Measurements from ENCODE around the gene ZSCAN18. TPM values are rescaled to one million over a fixed set of nuclear protein-coding genes. Genes with fewer than 3 reads are reported as not detected.
"Not testable (repeated sequence)": the region's sequence is repeated elsewhere in the genome, so short reads cannot be mapped to it uniquely, and the experiment has no call there.

Gene ZSCAN18, protein sequence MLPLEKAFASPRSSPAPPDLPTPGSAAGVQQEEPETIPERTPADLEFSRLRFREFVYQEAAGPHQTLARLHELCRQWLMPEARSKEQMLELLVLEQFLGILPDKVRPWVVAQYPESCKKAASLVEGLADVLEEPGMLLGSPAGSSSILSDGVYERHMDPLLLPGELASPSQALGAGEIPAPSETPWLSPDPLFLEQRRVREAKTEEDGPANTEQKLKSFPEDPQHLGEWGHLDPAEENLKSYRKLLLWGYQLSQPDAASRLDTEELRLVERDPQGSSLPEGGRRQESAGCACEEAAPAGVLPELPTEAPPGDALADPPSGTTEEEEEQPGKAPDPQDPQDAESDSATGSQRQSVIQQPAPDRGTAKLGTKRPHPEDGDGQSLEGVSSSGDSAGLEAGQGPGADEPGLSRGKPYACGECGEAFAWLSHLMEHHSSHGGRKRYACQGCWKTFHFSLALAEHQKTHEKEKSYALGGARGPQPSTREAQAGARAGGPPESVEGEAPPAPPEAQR
- total RNA-seq = 10 to 100 TPM in 1 of 2 experiments, 1 to 10 TPM in 1; 9.8 to 11.6 TPM

DNA sequence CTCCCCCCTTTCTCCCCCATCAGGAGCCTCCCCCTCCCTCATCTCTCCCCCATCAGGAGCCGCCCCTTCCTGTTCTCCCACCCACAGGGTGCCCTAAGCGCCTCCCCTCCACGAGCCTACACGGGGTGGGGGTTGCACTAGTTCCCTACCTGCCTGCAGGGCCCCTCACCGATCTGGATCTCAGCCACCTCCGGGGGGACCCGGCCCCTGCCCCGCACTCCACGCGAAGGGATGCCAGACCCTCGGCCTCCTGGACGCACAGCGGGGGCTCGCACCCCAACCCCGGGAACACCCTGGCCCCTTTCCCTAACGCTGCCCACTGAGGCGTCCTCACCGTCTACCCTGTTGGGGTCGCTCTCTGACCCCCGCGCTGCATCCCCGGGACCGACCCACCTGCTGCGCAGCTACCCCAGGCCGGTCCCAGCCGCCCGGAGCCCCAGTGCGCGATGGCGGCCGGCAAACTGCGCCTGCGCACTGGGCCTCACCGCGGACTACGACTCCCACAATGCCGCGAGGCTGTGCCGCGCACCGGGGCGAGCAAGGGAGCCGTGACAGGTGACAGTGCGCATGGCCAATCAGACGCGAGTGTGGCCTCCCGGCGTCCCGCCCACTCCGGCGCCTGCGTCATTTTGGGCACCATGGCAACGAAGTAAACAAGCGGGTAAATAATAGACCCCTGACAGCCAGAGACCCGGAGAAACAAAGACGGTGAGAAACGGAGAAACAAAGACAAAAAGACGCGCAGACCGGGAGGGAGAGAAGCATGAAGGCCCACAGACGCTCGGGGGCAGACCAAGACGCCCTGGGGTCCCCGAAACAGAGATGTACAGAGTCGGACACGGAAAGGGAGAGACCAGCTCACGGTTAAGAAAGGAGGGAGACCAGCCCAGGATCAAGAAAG is at the start of gene ZSCAN18:
ZSCAN18 (minus strand) TSS at position 451 of the 901 bp plus-strand sequence. CDS start 7,964 bp downstream, outside the sequence.
- Mint-ChIP-seq H3K36me3 (ENCODE audit: low read depth) (peaks cover 15% of the 10 kb centered on the region), H3K9me3 (peaks cover 36% of the 10 kb centered on the region), H3K4me1 (peaks cover 11% of the 10 kb centered on the region), H3K27me3 (no peaks in the 10 kb centered on the region), H3K4me3 (peak within 1 kb of the TSS; percentile 67), H3K27ac (peak within 1 kb of the TSS; percentile 71)
- CTCF ChIA-PET = no interaction called here
- POLR2A ChIA-PET = no interaction called here
- DNase-seq = peak; percentile 88

DNA sequence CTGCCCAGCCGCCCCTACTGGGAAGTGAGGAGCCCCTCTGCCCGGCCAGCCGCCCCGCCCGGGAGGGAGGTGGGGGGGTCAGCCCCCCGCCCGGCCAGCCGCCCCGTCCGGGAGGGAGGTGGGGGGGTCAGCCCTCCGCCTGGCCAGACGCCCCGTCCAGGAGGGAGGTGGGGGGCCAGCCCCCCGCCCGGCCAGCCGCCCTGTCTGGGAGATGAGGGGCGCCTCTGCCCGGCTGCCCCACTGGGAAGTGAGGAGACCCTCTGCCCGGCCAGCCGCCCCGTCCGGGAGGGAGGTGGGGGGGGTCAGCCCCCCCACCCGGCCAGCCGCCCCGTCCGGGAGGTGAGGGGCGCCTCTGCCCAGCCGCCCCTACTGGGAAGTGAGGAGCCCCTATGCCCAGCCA is 49.4 kb upstream of the ZSCAN18 start:
- H3K4me3 Mint-ChIP-seq, H3K27ac Mint-ChIP-seq, POLR2A ChIA-PET, CTCF ChIA-PET, DNase-seq, H3K27me3 Mint-ChIP-seq: not testable (repeated sequence)
- Mint-ChIP-seq H3K4me1 (peaks cover 10% of the 10 kb centered on the region), H3K9me3 (peaks cover 33% of the 10 kb centered on the region), H3K36me3 (ENCODE audit: low read depth) (peaks cover 30% of the 10 kb centered on the region)

DNA sequence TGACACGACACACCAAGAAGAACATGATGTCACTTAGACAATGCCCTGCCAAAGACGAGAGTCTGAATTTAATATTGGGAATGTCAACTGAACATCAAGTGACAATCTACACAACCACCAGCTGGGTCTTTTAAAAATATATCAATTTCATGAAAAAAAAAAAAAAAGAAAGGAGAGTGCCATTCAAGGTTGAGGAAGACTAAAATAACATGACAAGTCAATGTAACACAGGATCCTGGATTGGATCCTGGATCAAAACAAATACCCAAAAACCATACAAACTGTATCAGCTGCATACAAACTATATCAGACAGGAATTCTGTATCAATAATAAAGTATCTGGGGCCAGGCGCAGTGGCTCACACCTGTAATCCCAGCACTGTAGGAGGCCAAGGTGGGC is 47.8 kb upstream of the ZSCAN18 start:
- Mint-ChIP-seq H3K27ac (no peak overlapping the region), H3K9me3 (peaks cover 28% of the 10 kb centered on the region), H3K4me3 (no peak overlapping the region), H3K4me1 (peaks cover 9% of the 10 kb centered on the region), H3K36me3 (ENCODE audit: low read depth) (peaks cover 38% of the 10 kb centered on the region), H3K27me3 (no peaks in the 10 kb centered on the region)
- CTCF ChIA-PET = no interaction called here
- no peak for DNase-seq
- POLR2A ChIA-PET = no interaction called here

DNA sequence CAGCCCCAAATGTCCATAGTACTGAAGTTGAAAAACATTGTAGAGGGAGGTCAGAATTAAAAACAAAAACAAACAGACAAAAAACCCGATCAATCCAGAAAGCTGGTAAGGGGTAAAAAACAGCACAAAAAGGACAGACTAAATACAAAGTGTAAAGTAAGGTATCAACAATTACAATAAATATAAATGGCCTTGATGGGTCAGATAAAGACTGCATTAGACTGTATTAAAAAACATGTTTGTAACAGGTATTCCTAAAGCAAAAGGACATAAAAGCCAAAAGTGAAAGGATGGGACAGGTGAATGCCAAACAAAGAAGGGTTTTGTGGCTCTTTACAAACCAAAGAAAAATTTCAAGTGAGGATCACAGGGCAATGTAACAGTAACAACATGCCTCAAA is 36.2 kb upstream of the ZSCAN18 start:
- ChIA-PET CTCF (no interaction called here), POLR2A (no interaction called here)
- Mint-ChIP-seq H3K4me1 (no peaks in the 10 kb centered on the region), H3K27ac (no peak overlapping the region), H3K4me3 (no peak overlapping the region), H3K27me3 (no peaks in the 10 kb centered on the region), H3K36me3 (ENCODE audit: low read depth) (peaks cover 68% of the 10 kb centered on the region), H3K9me3 (peaks cover 58% of the 10 kb centered on the region)
- DNase-seq = no peak

DNA sequence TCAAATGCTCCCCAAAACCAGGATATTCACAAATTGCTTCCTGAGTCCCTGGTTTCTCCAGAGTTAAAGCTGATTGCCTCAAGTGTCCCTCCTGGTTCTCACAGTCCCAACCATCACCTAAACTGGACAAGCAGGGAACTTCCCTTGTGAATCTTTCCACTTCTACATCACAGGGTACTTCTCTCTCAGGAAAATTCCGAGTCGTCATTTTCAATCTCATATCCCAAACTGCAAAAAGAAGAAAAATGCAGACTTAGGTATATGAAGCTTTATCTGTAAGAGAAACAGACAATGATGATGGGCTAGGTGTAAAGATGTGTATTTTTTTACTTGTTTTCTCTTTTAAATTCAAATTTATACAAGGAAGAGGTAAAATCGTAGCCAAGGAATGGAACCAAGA is 31.3 kb upstream of the ZSCAN18 start:
- peaks cover 72% of the 10 kb centered on the region for H3K36me3 Mint-ChIP-seq (ENCODE audit: low read depth)
- POLR2A ChIA-PET = no interaction called here

DNA sequence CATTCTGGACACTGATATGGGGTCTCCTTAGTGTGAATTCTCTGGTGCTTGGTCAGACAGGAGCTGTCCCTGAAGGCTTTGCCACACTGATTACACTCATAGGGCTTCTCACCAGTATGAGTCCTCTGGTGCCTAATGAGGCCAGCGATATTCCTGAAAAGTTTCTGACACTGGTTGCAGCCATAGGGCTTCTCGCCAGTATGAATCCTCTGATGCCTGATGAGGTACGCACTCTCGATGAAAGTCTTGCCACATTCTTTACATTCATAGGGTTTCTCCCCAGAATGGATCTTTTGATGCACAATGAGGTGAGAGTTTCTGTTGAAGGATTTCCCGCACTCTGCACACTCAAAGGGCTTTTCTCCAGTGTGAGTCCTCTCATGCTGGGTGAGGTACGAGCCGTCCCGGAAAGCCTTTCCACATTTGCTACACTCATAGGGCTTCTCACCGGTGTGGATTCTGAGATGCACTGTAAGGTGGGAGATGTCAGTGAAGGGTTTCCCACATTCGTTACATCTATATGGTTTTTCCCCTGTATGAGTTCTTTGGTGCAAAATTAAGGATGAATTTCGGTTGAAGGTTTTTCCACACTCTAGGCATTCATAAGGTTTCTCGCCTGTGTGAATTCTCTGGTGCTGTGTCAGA is 30.1 kb upstream of the ZSCAN18 start:
- no peak for DNase-seq
- CTCF ChIA-PET = no interaction called here
- peaks cover 78% of the 10 kb centered on the region for H3K9me3 Mint-ChIP-seq
- peaks cover 63% of the 10 kb centered on the region for H3K36me3 Mint-ChIP-seq (ENCODE audit: low read depth)
- H3K4me1 Mint-ChIP-seq = no peaks in the 10 kb centered on the region
- H3K27ac Mint-ChIP-seq = no peak overlapping the region
- H3K27me3 Mint-ChIP-seq = no peaks in the 10 kb centered on the region
- POLR2A ChIA-PET = no interaction called here
- no peak overlapping the region for H3K4me3 Mint-ChIP-seq

More for the DNA sequence above, 31.3 kb upstream of the ZSCAN18 start:
- CTCF ChIA-PET = no interaction called here
- no peaks in the 10 kb centered on the region for H3K27me3 Mint-ChIP-seq
- peaks cover 76% of the 10 kb centered on the region for H3K9me3 Mint-ChIP-seq
- H3K27ac Mint-ChIP-seq = no peak overlapping the region
- no peak for DNase-seq
- no peaks in the 10 kb centered on the region for H3K4me1 Mint-ChIP-seq
- H3K4me3 Mint-ChIP-seq = no peak overlapping the region

DNA sequence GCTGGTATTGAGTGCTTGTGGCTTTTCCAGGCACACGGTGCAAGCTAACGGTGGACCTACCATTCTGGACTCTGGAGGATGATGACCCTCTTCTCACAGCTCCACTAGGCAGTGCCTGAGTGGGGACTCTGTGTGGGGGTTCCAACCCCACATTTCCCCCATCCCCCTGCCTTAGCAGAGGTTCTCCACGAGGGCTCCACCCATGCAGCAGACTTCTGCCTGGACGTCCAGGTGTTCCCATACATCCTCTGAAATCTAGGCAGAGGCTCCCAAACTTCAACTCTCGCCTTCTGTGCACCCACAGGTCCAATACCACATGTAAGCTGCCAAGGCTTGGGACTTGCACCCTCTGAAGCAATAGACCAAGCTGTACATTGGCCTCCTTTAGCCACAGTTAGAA is 25.3 kb upstream of the ZSCAN18 start:
- H3K36me3 Mint-ChIP-seq (ENCODE audit: low read depth) = peaks cover 35% of the 10 kb centered on the region
- peaks cover 79% of the 10 kb centered on the region for H3K9me3 Mint-ChIP-seq
- no peak for DNase-seq
- no peak overlapping the region for H3K4me3 Mint-ChIP-seq
- H3K27me3 Mint-ChIP-seq = no peaks in the 10 kb centered on the region
- no peaks in the 10 kb centered on the region for H3K4me1 Mint-ChIP-seq
- CTCF ChIA-PET = no interaction called here
- no peak overlapping the region for H3K27ac Mint-ChIP-seq
- POLR2A ChIA-PET = no interaction called here

DNA sequence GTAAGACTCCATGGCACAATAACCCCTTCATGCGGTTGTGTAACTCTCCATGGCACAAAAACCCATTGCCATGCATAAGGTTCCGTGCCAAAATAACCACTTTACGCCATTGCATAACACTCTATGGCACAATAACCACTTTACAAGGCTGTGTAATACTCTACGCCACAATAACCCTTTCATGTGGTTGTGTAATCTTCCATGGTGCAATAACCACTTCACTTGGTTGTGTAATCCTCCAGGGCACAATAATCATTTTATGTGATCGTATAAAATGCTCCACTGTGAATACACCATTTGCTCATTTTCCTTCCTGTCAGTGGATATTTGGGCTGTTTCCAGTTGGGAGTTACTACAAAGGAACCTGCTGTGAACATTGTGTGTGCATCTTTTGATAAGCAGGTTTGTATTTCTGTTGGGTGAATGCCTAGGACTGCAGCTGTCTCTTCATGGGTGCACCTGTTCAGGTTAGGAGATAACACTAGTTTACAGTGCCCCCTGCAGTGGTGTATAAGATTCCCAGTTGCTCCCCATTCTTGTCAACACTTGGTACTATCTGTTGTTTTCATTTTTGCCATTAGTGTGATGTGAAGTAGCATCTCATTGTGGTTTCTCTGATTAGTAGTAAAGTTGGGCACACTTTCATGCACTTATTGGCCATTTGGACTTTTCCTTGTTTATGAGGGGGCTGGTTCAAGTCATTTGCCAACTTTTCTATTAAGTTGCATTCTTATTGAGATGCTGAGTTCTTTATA is 21.1 kb upstream of the ZSCAN18 start:
- H3K27ac Mint-ChIP-seq = no peak overlapping the region
- peaks cover 69% of the 10 kb centered on the region for H3K9me3 Mint-ChIP-seq
- H3K4me1 Mint-ChIP-seq = no peaks in the 10 kb centered on the region
- H3K27me3 Mint-ChIP-seq = no peaks in the 10 kb centered on the region
- ChIA-PET POLR2A (no interaction called here), CTCF (no interaction called here)
- no peak overlapping the region for H3K4me3 Mint-ChIP-seq
- no peak for DNase-seq
- H3K36me3 Mint-ChIP-seq (ENCODE audit: low read depth) = peaks cover 28% of the 10 kb centered on the region

DNA sequence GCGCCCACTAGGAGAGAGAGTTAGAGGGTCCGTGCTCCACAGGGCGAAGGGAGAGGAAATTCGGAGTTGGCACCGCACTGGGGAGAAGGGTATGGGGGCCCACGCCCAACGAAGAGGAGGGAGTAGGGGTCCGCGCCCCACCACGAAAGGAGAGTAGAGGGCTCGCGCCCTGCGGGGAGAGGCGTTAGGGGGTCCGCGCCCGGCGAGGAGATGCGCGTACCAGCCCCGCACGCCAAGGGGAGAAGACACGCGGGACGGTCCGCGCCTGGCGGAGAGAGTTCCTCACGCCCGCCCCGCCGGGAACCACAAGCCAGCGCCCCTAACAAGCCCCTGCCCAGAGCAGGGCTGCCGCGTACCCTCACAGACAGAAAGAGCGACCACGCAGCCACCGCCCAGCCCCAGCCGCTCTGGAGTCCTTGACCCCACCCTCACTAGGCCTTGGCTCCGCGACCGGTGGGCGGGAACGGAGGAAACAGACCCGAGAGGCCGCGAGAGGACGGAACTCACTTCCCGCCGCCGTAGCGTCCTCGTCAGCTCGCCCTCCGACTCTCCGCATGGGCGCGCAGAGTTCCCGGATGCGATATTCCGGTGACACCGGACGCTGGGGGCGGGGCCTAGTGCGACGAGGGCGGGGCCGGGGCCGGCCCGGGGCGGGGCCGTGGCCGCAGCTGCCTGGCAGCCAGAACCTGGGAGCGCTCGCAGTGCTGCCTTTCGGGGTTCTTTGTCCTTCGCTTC is 20.0 kb upstream of the ZSCAN18 start:
- DNase-seq = no peak
- H3K9me3 Mint-ChIP-seq = peaks cover 61% of the 10 kb centered on the region
- POLR2A ChIA-PET = no interaction called here
- H3K4me1 Mint-ChIP-seq = no peaks in the 10 kb centered on the region
- peaks cover 26% of the 10 kb centered on the region for H3K36me3 Mint-ChIP-seq (ENCODE audit: low read depth)
- no peaks in the 10 kb centered on the region for H3K27me3 Mint-ChIP-seq
- no peak overlapping the region for H3K4me3 Mint-ChIP-seq
- CTCF ChIA-PET = no interaction called here
- H3K27ac Mint-ChIP-seq = no peak overlapping the region

DNA sequence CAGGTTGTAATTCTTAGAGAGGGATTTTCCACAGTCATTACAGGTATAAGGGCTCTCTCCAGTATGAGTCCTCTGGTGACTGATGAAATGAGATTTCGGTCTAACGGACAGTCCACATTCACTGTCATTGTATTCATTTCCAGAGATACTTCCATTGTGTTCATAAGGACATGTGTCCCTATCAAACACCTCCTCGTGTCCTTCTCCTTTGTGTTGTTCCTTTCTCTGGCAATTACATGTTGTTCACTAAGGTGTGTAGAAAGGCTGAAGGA is 10.5 kb upstream of the ZSCAN18 start:
- H3K36me3 Mint-ChIP-seq (ENCODE audit: low read depth) = peaks cover 18% of the 10 kb centered on the region
- no peak overlapping the region for H3K27ac Mint-ChIP-seq
- ChIA-PET POLR2A (no interaction called here), CTCF (no interaction called here)
- no peak for DNase-seq
- no peak overlapping the region for H3K4me3 Mint-ChIP-seq
- no peaks in the 10 kb centered on the region for H3K4me1 Mint-ChIP-seq
- peaks cover 58% of the 10 kb centered on the region for H3K9me3 Mint-ChIP-seq
- H3K27me3 Mint-ChIP-seq = no peaks in the 10 kb centered on the region

DNA sequence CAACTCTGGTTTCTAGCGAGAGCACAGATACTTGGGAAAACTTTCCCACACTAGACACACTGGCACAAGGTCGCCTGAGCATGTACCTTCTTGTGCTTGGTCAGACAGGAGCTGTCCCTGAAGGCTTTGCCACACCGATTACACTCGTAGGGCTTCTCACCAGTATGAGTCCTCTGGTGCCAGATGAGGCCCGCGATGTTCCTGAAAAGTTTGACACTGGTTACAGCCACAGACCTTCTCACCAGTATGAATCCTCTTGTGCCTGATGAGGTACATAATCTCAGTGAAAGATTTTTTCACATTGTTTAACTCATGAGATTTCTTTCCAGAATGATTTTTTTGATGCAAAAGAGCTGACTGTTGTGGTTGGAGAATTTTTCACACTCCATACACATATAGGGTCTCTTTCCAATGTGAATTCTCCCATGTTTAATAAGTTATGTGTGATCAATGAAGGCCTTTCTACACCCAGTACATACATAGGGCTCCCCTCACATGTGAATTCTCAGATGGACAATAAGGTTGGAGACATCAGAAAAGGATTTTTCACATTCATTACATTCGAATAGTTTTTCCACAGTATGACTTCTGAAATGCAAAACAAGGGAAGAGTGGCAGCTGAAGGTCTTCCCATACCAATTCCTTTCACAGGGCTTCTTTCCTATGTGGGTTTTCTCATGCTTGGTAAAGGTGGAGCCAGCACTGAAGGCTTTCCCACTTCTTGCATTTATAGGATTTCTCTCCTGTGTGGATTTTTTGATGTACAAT is 9.9 kb upstream of the ZSCAN18 start:
- Mint-ChIP-seq H3K4me3 (no peak overlapping the region), H3K9me3 (peaks cover 59% of the 10 kb centered on the region), H3K4me1 (no peaks in the 10 kb centered on the region), H3K27ac (no peak overlapping the region), H3K36me3 (ENCODE audit: low read depth) (peaks cover 20% of the 10 kb centered on the region), H3K27me3 (no peaks in the 10 kb centered on the region)
- no peak for DNase-seq
- POLR2A ChIA-PET = no interaction called here
- CTCF ChIA-PET = no interaction called here

DNA sequence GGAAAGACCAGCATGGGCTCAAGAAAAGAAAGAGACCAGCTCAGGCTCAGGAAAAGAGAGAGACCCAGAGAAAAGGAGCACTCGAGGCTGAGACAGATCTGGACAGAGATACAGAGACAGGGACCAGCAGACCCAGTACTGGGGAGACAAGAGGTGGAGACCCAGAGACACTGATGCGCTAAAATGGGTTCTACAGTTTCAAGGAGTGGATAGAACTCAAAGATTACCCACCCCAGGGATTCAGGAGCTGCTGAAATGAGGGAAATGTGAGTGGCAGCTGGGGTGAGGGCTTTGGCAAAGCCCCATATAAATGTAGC is 609 bp upstream of the ZSCAN18 start:
- Mint-ChIP-seq H3K4me1 (peaks cover 11% of the 10 kb centered on the region), H3K27me3 (no peaks in the 10 kb centered on the region), H3K9me3 (peaks cover 38% of the 10 kb centered on the region), H3K36me3 (ENCODE audit: low read depth) (peaks cover 15% of the 10 kb centered on the region), H3K4me3 (peak overlapping the region; percentile 67), H3K27ac (peak overlapping the region; percentile 71)
- ChIA-PET POLR2A (no interaction called here), CTCF (interaction anchor here (1.1 kb wide), 1 partner anchor 57 kb away, joined by 4 read pairs; no protein-coding TSS in a partner anchor)
- DNase-seq = no peak
